ENCODE measurements around the gene RBP2. TPM values are rescaled to one million over a fixed set of nuclear protein-coding genes. Genes with fewer than 3 reads are reported as not detected.

The RBP2 gene
- total RNA-seq, 1 donor from 2014 or later: not detected

GRCh38 chr3:139521816-139522215 lies 45.5 kb upstream of the RBP2 start:
- ChIA-PET POLR2A (no interaction called here), CTCF (interaction anchor here (1.4 kb wide), 1 partner anchor 94 kb away, joined by 3 read pairs; no protein-coding TSS in a partner anchor)
- Mint-ChIP-seq H3K9me3 (no peaks in the 10 kb centered on the region), H3K36me3 (ENCODE audit: low read depth) (no peaks in the 10 kb centered on the region), H3K4me3 (no peak overlapping the region), H3K4me1 (no peaks in the 10 kb centered on the region), H3K27me3 (no peaks in the 10 kb centered on the region), H3K27ac (no peak overlapping the region)
- DNase-seq (no peak), ATAC-seq (ENCODE audit: low read depth) (no peak)
- TF ChIP-seq CTCF (IDR thresholded peaks at IDR 0.05): no peak
- intact Hi-C loops (cut with micrococcal nuclease): no loop called here

GRCh38 chr3:139521144-139521543 lies 44.8 kb upstream of the RBP2 start:
- no peak for TF ChIP-seq CTCF (IDR thresholded peaks at IDR 0.05)
- no peak overlapping the region for H3K4me3 Mint-ChIP-seq
- DNase-seq: no peak
- CTCF ChIA-PET: interaction anchor here (1.4 kb wide), 1 partner anchor 93 kb away, joined by 3 read pairs; no protein-coding TSS in a partner anchor
- no peaks in the 10 kb centered on the region for H3K4me1 Mint-ChIP-seq
- H3K27ac Mint-ChIP-seq: no peak overlapping the region
- no peaks in the 10 kb centered on the region for H3K36me3 Mint-ChIP-seq (ENCODE audit: low read depth)
- no peaks in the 10 kb centered on the region for H3K27me3 Mint-ChIP-seq
- intact Hi-C loops (cut with micrococcal nuclease): no loop called here
- POLR2A ChIA-PET: no interaction called here
- no peak for ATAC-seq (ENCODE audit: low read depth)
- H3K9me3 Mint-ChIP-seq: no peaks in the 10 kb centered on the region

GRCh38 chr3:139519998-139520737 lies 43.9 kb upstream of the RBP2 start:
- ChIA-PET POLR2A (no interaction called here), CTCF (interaction anchor here (1.4 kb wide), 1 partner anchor 92 kb away, joined by 3 read pairs; no protein-coding TSS in a partner anchor)
- ATAC-seq (ENCODE audit: low read depth) (no peak), DNase-seq (no peak)
- H3K27ac Mint-ChIP-seq: no peak overlapping the region
- H3K4me3 Mint-ChIP-seq: no peak overlapping the region
- H3K4me1 Mint-ChIP-seq: no peaks in the 10 kb centered on the region
- no peaks in the 10 kb centered on the region for H3K9me3 Mint-ChIP-seq
- no peaks in the 10 kb centered on the region for H3K36me3 Mint-ChIP-seq (ENCODE audit: low read depth)
- intact Hi-C loops (cut with micrococcal nuclease): no loop called here
- no peaks in the 10 kb centered on the region for H3K27me3 Mint-ChIP-seq
- TF ChIP-seq CTCF (IDR thresholded peaks at IDR 0.05): no peak

- DNase-seq (no peak), ATAC-seq (ENCODE audit: low read depth) (no peak)
- Mint-ChIP-seq H3K27me3 (no peaks in the 10 kb centered on the region), H3K36me3 (ENCODE audit: low read depth) (no peaks in the 10 kb centered on the region), H3K4me1 (no peaks in the 10 kb centered on the region), H3K27ac (no peak overlapping the region), H3K9me3 (no peaks in the 10 kb centered on the region), H3K4me3 (no peak overlapping the region)
- intact Hi-C loops (cut with micrococcal nuclease): no loop called here
- no peak for TF ChIP-seq CTCF (IDR thresholded peaks at IDR 0.05)
- POLR2A ChIA-PET: no interaction called here
- CTCF ChIA-PET: no interaction called here
Observed at GRCh38 chr3:139518926-139519842, 42.9 kb upstream of the RBP2 start.

- Mint-ChIP-seq H3K36me3 (ENCODE audit: low read depth) (no peaks in the 10 kb centered on the region), H3K4me1 (no peaks in the 10 kb centered on the region), H3K4me3 (no peak overlapping the region), H3K9me3 (no peaks in the 10 kb centered on the region), H3K27ac (no peak overlapping the region), H3K27me3 (no peaks in the 10 kb centered on the region)
- no peak for DNase-seq
- ChIA-PET CTCF (no interaction called here), POLR2A (no interaction called here)
- intact Hi-C loops (cut with micrococcal nuclease): no loop called here
- no peak for ATAC-seq (ENCODE audit: low read depth)
- TF ChIP-seq CTCF (IDR thresholded peaks at IDR 0.05): no peak
Observed at GRCh38 chr3:139518306-139518705, 42.0 kb upstream of the RBP2 start.
